GM18507 (cell line): ENCODE data around the gene MSLN.

Source experiments
- DNase-seq: peaks from one replicate; pipeline ENCODE4 v3.0.0; 2011; ENCODE audit warnings: low read depth; ENCODE audit not compliant: insufficient read length; ENCODE audit errors: extremely low spot score
- FAIRE-seq: peaks from 2 replicates; lab custom pipeline; 2011; peaks lifted over from hg19 to GRCh38; lab: Jason Lieb, UNC

Gene MSLN

GRCh38 chr16:799948-800833 lies 39.7 kb downstream of the MSLN start, which contains the start of gene GNG13:
GNG13 (minus strand) TSS chr16:800734; CDS start chr16:799077, 1,657 bp downstream.
- DNase-seq = no peak
- FAIRE-seq = no peak

- no peak for FAIRE-seq
- DNase-seq = no peak
These were observed 40.4 kb downstream of the MSLN start for GRCh38 chr16:800834-801511.

DNA sequence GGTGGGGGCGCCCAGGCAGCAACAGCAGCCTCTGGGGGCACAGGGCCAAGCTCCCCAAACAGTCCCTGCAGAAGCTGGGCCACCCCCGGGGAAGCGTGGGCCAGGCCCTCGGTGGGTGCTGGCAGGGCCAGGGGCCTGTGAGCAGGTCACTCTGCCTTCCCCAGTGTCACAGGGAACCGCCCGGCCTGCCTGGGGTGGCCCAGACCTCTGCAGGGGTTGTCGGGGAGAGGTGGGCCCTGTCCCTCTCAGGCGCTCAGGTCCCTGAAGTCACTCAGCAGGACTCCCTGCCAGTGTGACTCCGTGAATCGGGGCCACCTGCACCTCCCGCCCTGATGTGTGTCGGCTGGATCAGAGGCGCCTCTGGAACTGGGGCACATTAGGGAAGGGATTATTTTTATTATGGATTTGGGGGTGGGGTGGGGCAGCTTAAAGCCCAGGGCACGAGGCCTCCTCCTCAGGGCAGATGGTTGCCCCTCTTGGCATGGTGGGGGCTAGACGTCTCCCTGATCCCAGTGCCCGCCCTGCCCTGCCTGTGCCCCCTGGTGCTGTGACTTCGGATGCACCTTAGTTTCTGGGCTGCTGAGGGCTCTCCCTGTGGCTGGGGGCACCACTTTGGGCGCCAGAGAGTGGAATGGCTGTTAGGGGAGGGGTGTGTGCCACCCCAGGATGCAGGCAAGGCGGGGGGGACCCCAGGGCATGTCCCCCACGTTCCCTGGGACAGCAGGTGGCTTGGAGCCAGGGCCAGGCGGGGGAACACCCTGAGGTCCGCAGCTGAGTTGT lies 41.2 kb downstream of the MSLN start:
- FAIRE-seq = no peak
- no peak for DNase-seq

GRCh38 chr16:802461-802860 lies 41.9 kb downstream of the MSLN start:
- DNase-seq (no peak), FAIRE-seq (no peak)

- no peak for FAIRE-seq
- DNase-seq = no peak
These were observed 42.6 kb downstream of the MSLN start for GRCh38 chr16:802914-803753.

DNA sequence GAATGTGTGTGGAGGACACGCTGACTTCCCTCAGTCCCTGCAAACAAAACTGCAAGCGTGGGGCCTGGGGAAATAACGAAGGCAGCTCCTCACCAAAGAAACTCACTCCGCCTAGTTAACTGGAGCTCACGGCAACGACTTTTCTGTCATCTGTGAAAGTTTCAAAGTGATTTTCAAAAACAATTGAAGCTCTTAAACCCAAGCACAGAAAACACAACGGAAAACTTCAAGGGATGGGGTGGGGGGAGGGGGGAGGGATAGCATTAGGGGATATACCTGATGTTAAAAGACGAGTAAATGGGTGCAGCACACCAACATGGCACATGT lies 43.2 kb downstream of the MSLN start:
- FAIRE-seq (no peak), DNase-seq (no peak)

DNA sequence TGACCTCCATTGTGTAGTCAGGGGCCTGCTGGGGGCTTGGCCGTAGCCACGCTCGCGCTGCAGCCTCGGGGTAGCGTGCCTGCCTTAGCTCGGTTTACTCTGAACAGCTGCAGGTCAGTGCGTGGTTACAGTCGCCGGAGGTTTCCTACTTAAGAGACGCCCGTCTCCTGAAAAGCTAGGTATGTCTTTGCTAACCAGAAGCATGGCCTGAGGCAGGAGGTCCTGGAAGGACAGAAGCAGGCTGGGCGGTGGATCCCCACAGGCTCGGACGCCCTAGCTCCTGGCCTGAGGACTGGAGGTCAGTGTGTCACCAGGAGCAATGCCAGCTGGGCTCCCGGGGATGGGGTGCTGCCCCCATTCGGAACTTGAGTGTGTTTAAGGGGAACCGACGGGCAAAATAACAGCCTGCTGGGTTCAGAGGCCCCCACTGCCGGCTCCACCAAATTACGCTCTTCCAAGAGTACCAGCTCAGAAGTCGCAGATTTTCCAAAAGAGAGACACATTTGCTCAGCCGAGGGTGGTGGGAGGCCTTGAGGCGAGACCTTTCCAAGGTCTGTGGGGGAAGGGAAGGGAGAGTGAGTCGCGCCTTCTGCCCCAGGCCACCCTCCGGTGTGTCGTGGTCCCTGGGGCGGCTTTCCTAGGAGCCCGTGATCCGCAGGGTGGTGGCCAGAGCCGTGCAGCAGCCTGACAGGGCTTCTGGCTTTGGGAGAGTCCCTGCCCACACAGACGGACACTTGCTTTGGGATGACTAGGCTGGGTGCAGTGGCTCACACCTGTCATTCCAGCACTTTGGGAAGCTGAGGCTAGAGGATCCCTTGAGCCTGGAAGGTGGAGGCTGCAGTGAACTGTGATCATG lies 43.9 kb downstream of the MSLN start:
- no peak for FAIRE-seq
- DNase-seq = no peak

DNA sequence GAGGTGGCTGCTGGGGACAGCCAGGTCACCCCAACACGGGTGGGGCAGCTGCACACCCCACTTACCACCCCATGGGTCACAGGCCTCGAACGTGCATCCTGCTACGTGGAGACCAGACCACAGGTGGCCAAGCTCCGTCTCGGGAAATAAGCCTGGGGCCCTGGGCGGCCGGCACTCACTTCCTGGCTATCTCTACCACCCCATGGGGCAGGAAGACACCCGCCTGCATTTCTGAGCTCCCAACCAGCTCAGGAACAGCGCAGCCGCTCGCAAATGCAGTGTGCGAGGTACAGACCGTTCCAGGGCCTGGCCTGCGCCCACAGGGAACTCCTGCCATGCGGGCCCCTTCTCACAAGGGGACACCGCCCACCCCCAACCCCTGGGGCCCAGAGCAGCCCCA lies 44.9 kb downstream of the MSLN start:
- DNase-seq (no peak), FAIRE-seq (no peak)

- FAIRE-seq (peak; percentile 99), DNase-seq (peak; percentile 97)
These were observed 47.0 kb downstream of the MSLN start for GRCh38 chr16:807347-808084.

DNA sequence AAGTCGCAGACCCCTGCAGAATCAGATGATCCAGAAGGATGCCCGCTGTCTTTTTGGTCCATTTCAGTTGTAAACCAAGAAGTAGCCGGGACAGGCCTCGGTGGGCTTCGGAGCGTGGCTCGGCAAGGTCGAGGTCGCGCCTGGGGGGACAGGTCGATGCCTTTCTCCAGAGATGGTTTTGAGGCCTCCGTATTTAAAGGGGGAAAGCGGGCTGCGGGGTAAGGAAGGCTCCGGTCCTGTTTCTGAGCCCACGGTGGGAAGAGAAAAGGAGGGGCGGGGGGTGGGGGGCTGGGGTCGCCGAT lies 47.5 kb downstream of the MSLN start:
- no peak for DNase-seq
- no peak for FAIRE-seq

- peak; percentile 32 for DNase-seq
- FAIRE-seq = no peak
These were observed 52.8 kb downstream of the MSLN start for GRCh38 chr16:813204-813915.

DNA sequence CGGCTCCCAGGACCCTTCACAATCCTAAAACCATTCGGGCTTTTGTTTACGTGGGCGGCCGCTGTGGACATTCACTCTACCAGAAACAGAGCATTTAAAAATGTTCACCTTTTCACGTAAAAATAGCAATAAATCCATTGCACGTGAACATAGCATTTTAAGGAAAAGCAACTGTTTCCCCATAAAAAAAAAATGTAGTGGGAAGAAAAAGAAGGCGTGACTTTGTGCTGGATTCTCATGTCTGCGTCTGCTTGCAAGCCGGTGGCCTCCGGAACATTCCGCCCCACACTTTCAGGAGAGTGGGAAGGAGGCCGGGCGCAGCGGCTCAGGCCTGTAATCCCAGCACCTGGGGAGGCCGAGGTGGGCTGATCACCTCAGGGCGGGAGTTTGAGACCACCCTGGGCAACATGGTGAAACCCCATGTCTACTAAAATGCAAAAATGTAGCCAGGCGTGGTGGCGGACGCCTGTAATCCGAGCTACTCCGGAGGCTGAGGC lies 53.4 kb downstream of the MSLN start:
- no peak for FAIRE-seq
- DNase-seq = no peak

DNA sequence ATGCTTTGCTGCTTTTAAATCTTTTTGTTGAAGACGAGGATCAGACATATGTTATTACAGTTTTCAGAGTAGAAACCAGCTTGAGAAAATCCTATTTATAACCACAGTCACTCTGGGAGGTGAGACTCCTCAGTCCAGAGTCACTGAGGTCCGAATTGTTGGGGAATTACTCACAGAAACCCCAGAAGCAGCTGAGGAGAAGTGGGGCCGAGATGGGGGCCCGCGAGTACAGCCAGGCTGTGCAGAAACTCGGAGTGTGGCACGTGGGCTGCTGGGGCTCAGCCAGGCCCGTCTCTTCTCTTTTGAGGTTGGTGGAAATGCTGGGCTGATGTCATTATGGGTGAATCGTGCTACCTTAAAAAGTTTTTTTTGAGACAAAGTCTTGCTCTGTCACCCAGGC lies 54.4 kb downstream of the MSLN start:
- DNase-seq = no peak

GRCh38 chr16:815861-816260 lies 55.3 kb downstream of the MSLN start:
- DNase-seq (no peak), FAIRE-seq (no peak)

More for the DNA sequence above, 54.4 kb downstream of the MSLN start:
- no peak for FAIRE-seq

- FAIRE-seq = no peak
These were observed 56.7 kb downstream of the MSLN start for GRCh38 chr16:817001-817906.

GRCh38 chr16:818132-818531 lies 57.6 kb downstream of the MSLN start:
- FAIRE-seq (no peak), DNase-seq (no peak)

More at GRCh38 chr16:817001-817906, 56.7 kb downstream of the MSLN start:
- DNase-seq = no peak
